C4-2B (cell line): Measurements from ENCODE around the gene HOXA6.

ENCODE experiments used
- CTCF ChIP-seq: fragments of 450-650 bp; conservative IDR thresholded peaks from 2 replicates; pipeline ENCODE4 v1.5.1; 2017; ENCODE audit warnings: mild to moderate bottlenecking
- ZFX ChIP-seq: fragments of 450-650 bp; IDR thresholded peaks from 2 replicates; pipeline ENCODE4 v1.6.1; 2017

- TF ChIP-seq CTCF, result no peak
- TF ChIP-seq ZFX, result no peak
Measured at GRCh38 chr7:27143950-27144780, 3.4 kb downstream of the HOXA6 start.
